ENCODE results near the gene KRTAP10-3.

GRCh38 chr21:44533891-44534627 is 24.5 kb downstream of the KRTAP10-3 start:
- TF ChIP-seq, protein P1, sequence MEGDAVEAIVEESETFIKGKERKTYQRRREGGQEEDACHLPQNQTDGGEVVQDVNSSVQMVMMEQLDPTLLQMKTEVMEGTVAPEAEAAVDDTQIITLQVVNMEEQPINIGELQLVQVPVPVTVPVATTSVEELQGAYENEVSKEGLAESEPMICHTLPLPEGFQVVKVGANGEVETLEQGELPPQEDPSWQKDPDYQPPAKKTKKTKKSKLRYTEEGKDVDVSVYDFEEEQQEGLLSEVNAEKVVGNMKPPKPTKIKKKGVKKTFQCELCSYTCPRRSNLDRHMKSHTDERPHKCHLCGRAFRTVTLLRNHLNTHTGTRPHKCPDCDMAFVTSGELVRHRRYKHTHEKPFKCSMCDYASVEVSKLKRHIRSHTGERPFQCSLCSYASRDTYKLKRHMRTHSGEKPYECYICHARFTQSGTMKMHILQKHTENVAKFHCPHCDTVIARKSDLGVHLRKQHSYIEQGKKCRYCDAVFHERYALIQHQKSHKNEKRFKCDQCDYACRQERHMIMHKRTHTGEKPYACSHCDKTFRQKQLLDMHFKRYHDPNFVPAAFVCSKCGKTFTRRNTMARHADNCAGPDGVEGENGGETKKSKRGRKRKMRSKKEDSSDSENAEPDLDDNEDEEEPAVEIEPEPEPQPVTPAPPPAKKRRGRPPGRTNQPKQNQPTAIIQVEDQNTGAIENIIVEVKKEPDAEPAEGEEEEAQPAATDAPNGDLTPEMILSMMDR (IDR thresholded peaks at IDR 0.05; ENCODE audit: insufficient read depth, low read length, poor library complexity, severe bottlenecking) = no peak
- TF ChIP-seq EZH2phosphoT487 (conservative IDR thresholded peaks at IDR 0.05; ENCODE audit: low read length) = no peak
